CD8-positive, alpha-beta memory T cell (primary cell): ENCODE data around the gene CAPN6. TPM values are rescaled to one million over a fixed set of nuclear protein-coding genes. Genes with fewer than 3 reads are reported as not detected.

Experiments used
- CTCF ChIA-PET: fragments of 350-600 bp; sonication (Branson Sonifier 250); formaldehyde crosslinking; loops from one replicate; lab custom pipeline; 2021; ENCODE audit warnings: antibody characterized with exemption; lab: Charles Lee
- POLR2A ChIA-PET: fragments of 350-600 bp; sonication (Branson Sonifier 250); formaldehyde crosslinking; loops from one replicate; lab custom pipeline; 2021; ENCODE audit warnings: antibody characterized with exemption; lab: Charles Lee
- DNase-seq, 5 donors: peaks; one replicate each; pipeline versions ENCODE4 v3.0.0 to v3.0.0-alpha.2; 2020 to 2022; ENCODE audit warnings: mixed read lengths in 1 of 5
- H3K27ac ChIP-seq: one replicate; pipeline ENCODE4 v1.7.0; 2013; ENCODE audit warnings: low read depth, mild to moderate bottlenecking, low read length, moderate library complexity
- H3K27me3 ChIP-seq: 2 replicates; pipeline ENCODE4 v1.7.0; 2013; ENCODE audit warnings: low read length, mild to moderate bottlenecking; ENCODE audit not compliant: insufficient read depth, poor library complexity, severe bottlenecking
- H3K36me3 ChIP-seq: 2 replicates; pipeline ENCODE4 v1.7.0; 2013; ENCODE audit warnings: mild to moderate bottlenecking, low read length, moderate library complexity; ENCODE audit not compliant: insufficient read depth
- H3K4me1 ChIP-seq: 2 replicates; pipeline ENCODE4 v1.7.0; 2013; ENCODE audit warnings: mild to moderate bottlenecking, low read length, moderate library complexity; ENCODE audit not compliant: insufficient read depth
- H3K4me3 ChIP-seq: 2 replicates; pipeline ENCODE4 v1.7.0; 2013; ENCODE audit warnings: mild to moderate bottlenecking, low read length
- H3K9me3 ChIP-seq: 2 replicates; pipeline ENCODE4 v1.7.0; 2013; ENCODE audit warnings: mild to moderate bottlenecking, low read length
- H3K27ac Mint-ChIP-seq, 8 donors: one replicate each; pipeline ENCODE4 v1.8.0; 2020 to 2021; ENCODE audit warnings: mixed read lengths in 8 of 8, mild to moderate bottlenecking in 6 of 8, inconsistent platforms in 3 of 8, moderate library complexity in 3 of 8
- H3K27me3 Mint-ChIP-seq, 2 donors: one replicate each; pipeline ENCODE4 v1.8.0; 2020 to 2021; ENCODE audit warnings: mixed read lengths in 2 of 2, mild to moderate bottlenecking in 1 of 2, moderate library complexity in 1 of 2
- H3K36me3 Mint-ChIP-seq, 3 donors: one replicate each; pipeline ENCODE4 v1.8.0; 2020 to 2021; ENCODE audit warnings: mixed read lengths in 3 of 3, inconsistent platforms in 1 of 3, mild to moderate bottlenecking in 1 of 3
- H3K4me1 Mint-ChIP-seq, 3 donors: one replicate each; pipeline ENCODE4 v1.8.0; 2020 to 2021; ENCODE audit warnings: mixed read lengths in 3 of 3, inconsistent platforms in 1 of 3, mild to moderate bottlenecking in 1 of 3
- H3K4me3 Mint-ChIP-seq, 7 donors: one replicate each; pipeline ENCODE4 v1.8.0; 2020 to 2021; ENCODE audit warnings: mixed read lengths in 7 of 7, mild to moderate bottlenecking in 6 of 7, moderate library complexity in 4 of 7, inconsistent platforms in 2 of 7
- H3K9me3 Mint-ChIP-seq, 5 donors: one replicate each; pipeline ENCODE4 v1.8.0; 2020 to 2022; ENCODE audit warnings: mixed read lengths in 5 of 5, mild to moderate bottlenecking in 3 of 5, moderate library complexity in 2 of 5, inconsistent platforms in 1 of 5
- polyA plus RNA-seq: library from polyadenylated mRNA; unstranded; fragments of 300-500 nt; fragmentation: Illumina TruSeq; gene quantifications from one replicate; pipeline ENCODE4 v1.2.3, GENCODE V29; 2021
- total RNA-seq, 2 experiments: library from RNA; stranded (reverse); gene quantifications; one replicate each; pipeline ENCODE4 v1.2.3, GENCODE V29; 2021

CAPN6 gene
- not detected for total RNA-seq
- polyA plus RNA-seq = not detected

- POLR2A ChIA-PET = no interaction called here
- no peak within 1 kb of the TSS for H3K4me3 ChIP-seq
- Mint-ChIP-seq H3K27ac (peak within 1 kb of the TSS in 1 of 8 donors; percentile 24), H3K4me3 (no peak within 1 kb of the TSS), H3K9me3 (no peaks in the 10 kb centered on the region), H3K36me3 (no peaks in the 10 kb centered on the region), H3K27me3 (peaks cover 8 to 12% of the 10 kb centered on the region in 2 donors), H3K4me1 (no peaks in the 10 kb centered on the region)
- no peak within 1 kb of the TSS for H3K27ac ChIP-seq
- CTCF ChIA-PET = no interaction called here
- H3K27me3 ChIP-seq = no peaks in the 10 kb centered on the region
- no peaks in the 10 kb centered on the region for H3K4me1 ChIP-seq
- H3K9me3 ChIP-seq = no peaks in the 10 kb centered on the region
- H3K36me3 ChIP-seq = no peaks in the 10 kb centered on the region
- no peak for DNase-seq
These were observed at the start of gene CAPN6 for GRCh38 chrX:111270339-111270738. CAPN6 (minus strand) TSS chrX:111270483; CDS start chrX:111263936, 6,547 bp downstream.

DNA sequence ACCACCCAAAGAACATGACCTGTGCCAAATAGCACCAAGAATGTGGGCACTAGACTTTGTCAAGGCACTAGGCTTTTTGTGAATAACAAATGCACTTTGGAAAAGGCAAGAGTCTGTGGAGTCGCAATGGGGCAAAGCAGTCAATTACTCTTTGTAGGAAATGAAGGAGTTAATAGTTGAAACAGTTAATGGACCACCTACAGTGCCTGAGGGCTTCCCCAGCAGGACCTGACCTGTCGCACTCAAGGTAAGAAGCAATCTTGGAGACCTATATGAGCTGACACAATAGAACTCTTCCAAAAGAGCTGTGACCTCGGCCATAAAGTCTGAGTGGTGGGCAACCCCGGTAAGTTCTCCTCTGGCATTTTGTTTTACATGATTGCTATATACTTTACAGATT, 49.2 kb upstream of the CAPN6 start:
- Mint-ChIP-seq H3K9me3 (peaks cover 0 to 2% (median 0%) of the 10 kb centered on the region in 5 donors), H3K4me3 (no peak overlapping the region), H3K4me1 (no peaks in the 10 kb centered on the region), H3K27me3 (peaks cover 0 to 3% of the 10 kb centered on the region in 2 donors), H3K27ac (no peak overlapping the region), H3K36me3 (no peaks in the 10 kb centered on the region)
- Histone ChIP-seq H3K36me3 (no peaks in the 10 kb centered on the region), H3K27ac (no peak overlapping the region), H3K9me3 (no peaks in the 10 kb centered on the region), H3K27me3 (no peaks in the 10 kb centered on the region), H3K4me1 (no peaks in the 10 kb centered on the region), H3K4me3 (no peak overlapping the region)
- ChIA-PET POLR2A (no interaction called here), CTCF (no interaction called here)
- no peak for DNase-seq

GRCh38 chrX:111318901-111319300, 48.6 kb upstream of the CAPN6 start:
- POLR2A ChIA-PET = no interaction called here
- no peak overlapping the region for H3K27ac Mint-ChIP-seq
- DNase-seq = no peak
- no peak overlapping the region for H3K27ac ChIP-seq
- no peaks in the 10 kb centered on the region for H3K36me3 ChIP-seq
- H3K9me3 Mint-ChIP-seq = peaks cover 0 to 2% (median 0%) of the 10 kb centered on the region in 5 donors
- no peaks in the 10 kb centered on the region for H3K27me3 ChIP-seq
- no peak overlapping the region for H3K4me3 ChIP-seq
- H3K4me1 Mint-ChIP-seq = no peaks in the 10 kb centered on the region
- CTCF ChIA-PET = no interaction called here
- H3K4me1 ChIP-seq = no peaks in the 10 kb centered on the region
- H3K9me3 ChIP-seq = no peaks in the 10 kb centered on the region
- H3K4me3 Mint-ChIP-seq = no peak overlapping the region
- peaks cover 0 to 5% of the 10 kb centered on the region in 2 donors for H3K27me3 Mint-ChIP-seq
- no peaks in the 10 kb centered on the region for H3K36me3 Mint-ChIP-seq

GRCh38 chrX:111309083-111309482, 38.8 kb upstream of the CAPN6 start:
- Mint-ChIP-seq H3K9me3 (no peaks in the 10 kb centered on the region), H3K27me3 (peaks cover 0 to 6% of the 10 kb centered on the region in 2 donors), H3K4me1 (no peaks in the 10 kb centered on the region), H3K27ac (no peak overlapping the region), H3K36me3 (no peaks in the 10 kb centered on the region), H3K4me3 (no peak overlapping the region)
- DNase-seq = no peak
- Histone ChIP-seq H3K4me3 (no peak overlapping the region), H3K36me3 (no peaks in the 10 kb centered on the region), H3K9me3 (no peaks in the 10 kb centered on the region), H3K27me3 (no peaks in the 10 kb centered on the region), H3K27ac (no peak overlapping the region), H3K4me1 (no peaks in the 10 kb centered on the region)
- ChIA-PET POLR2A (no interaction called here), CTCF (no interaction called here)

GRCh38 chrX:111308039-111308438, 37.8 kb upstream of the CAPN6 start:
- Mint-ChIP-seq H3K36me3 (no peaks in the 10 kb centered on the region), H3K9me3 (no peaks in the 10 kb centered on the region)
- H3K27ac ChIP-seq = no peak overlapping the region

DNA sequence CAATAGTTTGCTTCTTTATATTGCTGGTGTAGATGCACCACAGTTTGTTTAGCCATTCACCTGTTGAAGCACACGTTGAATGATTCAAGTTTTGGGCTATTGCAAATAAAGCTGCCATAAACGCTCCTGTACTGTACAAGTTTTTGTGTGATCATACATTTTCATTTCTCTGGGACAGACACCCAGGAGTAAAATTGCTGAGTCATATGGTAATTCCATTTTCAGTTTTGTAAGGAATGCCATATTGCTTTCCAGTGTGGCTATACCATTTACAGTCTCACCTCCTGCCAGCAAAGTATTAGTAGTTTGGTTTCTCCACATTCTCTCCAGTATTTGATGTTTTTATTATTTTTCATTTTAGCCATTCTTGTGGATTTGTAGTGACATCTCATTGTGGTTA, 32.0 kb upstream of the CAPN6 start:
- Histone ChIP-seq H3K9me3 (no peaks in the 10 kb centered on the region), H3K36me3 (no peaks in the 10 kb centered on the region), H3K27ac (no peak overlapping the region), H3K27me3 (no peaks in the 10 kb centered on the region), H3K4me1 (no peaks in the 10 kb centered on the region), H3K4me3 (no peak overlapping the region)
- Mint-ChIP-seq H3K27me3 (peaks cover 0 to 4% of the 10 kb centered on the region in 2 donors), H3K9me3 (no peaks in the 10 kb centered on the region), H3K27ac (no peak overlapping the region), H3K36me3 (no peaks in the 10 kb centered on the region), H3K4me3 (no peak overlapping the region), H3K4me1 (no peaks in the 10 kb centered on the region)
- CTCF ChIA-PET = no interaction called here
- POLR2A ChIA-PET = no interaction called here
- DNase-seq = no peak

More at GRCh38 chrX:111308039-111308438, 37.8 kb upstream of the CAPN6 start:
- Histone ChIP-seq H3K4me3 (no peak overlapping the region), H3K36me3 (no peaks in the 10 kb centered on the region), H3K27me3 (no peaks in the 10 kb centered on the region), H3K9me3 (no peaks in the 10 kb centered on the region), H3K4me1 (no peaks in the 10 kb centered on the region)
- Mint-ChIP-seq H3K27me3 (peaks cover 0 to 4% of the 10 kb centered on the region in 2 donors), H3K4me3 (no peak overlapping the region), H3K4me1 (no peaks in the 10 kb centered on the region), H3K27ac (no peak overlapping the region)
- POLR2A ChIA-PET = no interaction called here
- CTCF ChIA-PET = no interaction called here
- no peak for DNase-seq

DNA sequence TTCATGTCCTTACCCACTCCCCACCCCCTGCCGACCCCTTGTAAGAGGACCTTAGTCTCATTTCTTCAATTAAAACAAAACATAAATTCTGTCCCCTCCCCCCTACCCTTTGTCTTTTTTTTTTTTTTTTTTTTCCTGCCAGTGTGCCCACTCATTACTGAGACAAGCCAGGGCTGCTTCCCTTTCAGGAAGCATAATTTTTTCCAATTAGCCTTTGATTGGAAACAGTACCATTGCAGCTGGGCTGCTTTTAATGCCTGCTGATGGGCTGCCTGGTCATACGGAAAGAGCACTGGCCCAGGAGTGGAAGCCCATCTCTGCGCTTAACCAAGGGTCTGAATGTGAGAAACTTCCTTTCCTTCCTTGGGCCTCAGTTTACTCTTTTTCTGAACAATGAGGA, 18.6 kb upstream of the CAPN6 start:
- H3K36me3 ChIP-seq = no peaks in the 10 kb centered on the region
- Mint-ChIP-seq H3K27me3 (peaks cover 8% of the 10 kb centered on the region in 2 donors), H3K4me3 (no peak overlapping the region), H3K36me3 (no peaks in the 10 kb centered on the region), H3K9me3 (no peaks in the 10 kb centered on the region), H3K27ac (no peak overlapping the region), H3K4me1 (no peaks in the 10 kb centered on the region)
- H3K27ac ChIP-seq = no peak overlapping the region
- POLR2A ChIA-PET = no interaction called here
- H3K4me3 ChIP-seq = no peak overlapping the region
- no peaks in the 10 kb centered on the region for H3K9me3 ChIP-seq
- DNase-seq = no peak
- no peaks in the 10 kb centered on the region for H3K27me3 ChIP-seq
- no peaks in the 10 kb centered on the region for H3K4me1 ChIP-seq
- CTCF ChIA-PET = no interaction called here

DNA sequence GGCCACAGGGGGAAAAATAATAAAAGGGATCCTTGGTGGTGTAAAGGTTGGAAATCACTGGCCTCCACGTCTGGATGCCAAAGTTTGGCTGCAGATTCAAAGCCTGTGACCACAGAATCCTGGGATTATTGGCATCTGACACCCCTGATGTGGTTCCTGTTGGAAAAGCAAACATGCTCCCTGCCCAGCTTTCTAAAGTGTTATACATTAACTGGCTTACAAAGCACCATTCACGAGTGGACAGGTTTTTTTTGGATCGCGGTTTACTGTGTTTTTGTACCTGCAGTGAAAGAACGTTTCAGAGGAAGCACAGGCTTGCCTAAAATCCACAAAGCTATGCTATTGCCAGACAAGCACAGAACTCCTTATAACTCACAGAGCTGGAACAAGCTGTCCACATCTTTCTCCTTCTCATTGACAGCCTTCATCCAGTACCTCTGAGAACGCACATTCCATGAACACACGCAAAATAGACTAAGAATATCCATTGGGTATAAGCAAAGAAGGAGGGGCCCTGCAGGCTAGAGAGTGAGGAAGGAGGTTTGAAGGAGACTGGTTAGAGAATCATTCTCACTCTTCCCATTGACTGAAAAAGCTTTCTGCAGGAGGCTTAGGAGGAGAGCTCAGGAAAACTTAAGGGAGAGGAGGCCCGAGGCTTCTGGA, 14.5 kb upstream of the CAPN6 start:
- Mint-ChIP-seq H3K9me3 (peaks cover 0 to 2% (median 0%) of the 10 kb centered on the region in 5 donors), H3K4me1 (no peaks in the 10 kb centered on the region), H3K27me3 (peaks cover 0 to 5% of the 10 kb centered on the region in 2 donors), H3K27ac (no peak overlapping the region), H3K36me3 (no peaks in the 10 kb centered on the region), H3K4me3 (no peak overlapping the region)
- ChIA-PET POLR2A (no interaction called here), CTCF (no interaction called here)
- Histone ChIP-seq H3K9me3 (no peaks in the 10 kb centered on the region), H3K27ac (no peak overlapping the region), H3K27me3 (no peaks in the 10 kb centered on the region), H3K4me3 (no peak overlapping the region), H3K4me1 (no peaks in the 10 kb centered on the region), H3K36me3 (no peaks in the 10 kb centered on the region)
- no peak for DNase-seq
